GM18499 (cell line): ENCODE results near the gene C2orf68.
"Not testable (repeated sequence)": the region's sequence is repeated elsewhere in the genome, so short reads cannot be mapped to it uniquely, and the experiment has no call there.

Experiments
- ATAC-seq: cut with Tn5 transposase; IDR thresholded peaks from one replicate; pipeline ENCODE4 v1.9.1; 2021; ENCODE audit warnings: moderate number of reproducible peaks; ENCODE audit not compliant: insufficient read depth, unreplicated experiment

C2orf68 gene

GRCh38 chr2:85635011-85635410 is 23.1 kb upstream of the C2orf68 start:
- no peak for ATAC-seq

- ATAC-seq = no peak
Observed at GRCh38 chr2:85631316-85631715, 19.4 kb upstream of the C2orf68 start.

- no peak for ATAC-seq
Observed at GRCh38 chr2:85628658-85629057, 16.8 kb upstream of the C2orf68 start.

- ATAC-seq = no peak
Observed at GRCh38 chr2:85623991-85624390, 12.1 kb upstream of the C2orf68 start.

- ATAC-seq = no peak
Observed at GRCh38 chr2:85621338-85621737, 9.5 kb upstream of the C2orf68 start.

- ATAC-seq = no peak
Observed at GRCh38 chr2:85619617-85620016, 7.8 kb upstream of the C2orf68 start.

GRCh38 chr2:85617723-85618122 is 5.9 kb upstream of the C2orf68 start:
- ATAC-seq = not testable (repeated sequence)

- ATAC-seq = no peak
Observed at GRCh38 chr2:85615413-85615728, 3.5 kb upstream of the C2orf68 start.

GRCh38 chr2:85614757-85615156 is 2.9 kb upstream of the C2orf68 start:
- not testable (repeated sequence) for ATAC-seq

- ATAC-seq = no peak
Observed at GRCh38 chr2:85613717-85614515, 2.0 kb upstream of the C2orf68 start.

- no peak for ATAC-seq
Observed at GRCh38 chr2:85611217-85611704, 605 bp downstream of the C2orf68 start.

- no peak for ATAC-seq
Observed at GRCh38 chr2:85607268-85608215, 4.3 kb downstream of the C2orf68 start.

GRCh38 chr2:85606116-85606455 is 5.8 kb downstream of the C2orf68 start:
- no peak for ATAC-seq

- ATAC-seq = no peak
Observed at GRCh38 chr2:85605406-85606115, 6.3 kb downstream of the C2orf68 start.

- no peak for ATAC-seq
Observed at GRCh38 chr2:85604568-85605339, 7.1 kb downstream of the C2orf68 start.

- not testable (repeated sequence) for ATAC-seq
Observed at GRCh38 chr2:85604133-85604444, 7.8 kb downstream of the C2orf68 start.

- ATAC-seq = peak; percentile 49
Observed at GRCh38 chr2:85602476-85603234, 9.2 kb downstream of the C2orf68 start, which contains the start of gene TMEM150A. Gene TMEM150A, minus strand, starts transcription at chr2:85602698. Its CDS starts 750 bp downstream, at chr2:85601948.

- ATAC-seq = peak; percentile 19
Observed at GRCh38 chr2:85601771-85602475, 9.9 kb downstream of the C2orf68 start.
